Measurements from ENCODE around the gene ARHGAP8. TPM values are rescaled to one million over a fixed set of nuclear protein-coding genes. Genes with fewer than 3 reads are reported as not detected.

ARHGAP8 gene
- total RNA-seq, 1 donor from 2014 or later: 0.96 TPM

DNA sequence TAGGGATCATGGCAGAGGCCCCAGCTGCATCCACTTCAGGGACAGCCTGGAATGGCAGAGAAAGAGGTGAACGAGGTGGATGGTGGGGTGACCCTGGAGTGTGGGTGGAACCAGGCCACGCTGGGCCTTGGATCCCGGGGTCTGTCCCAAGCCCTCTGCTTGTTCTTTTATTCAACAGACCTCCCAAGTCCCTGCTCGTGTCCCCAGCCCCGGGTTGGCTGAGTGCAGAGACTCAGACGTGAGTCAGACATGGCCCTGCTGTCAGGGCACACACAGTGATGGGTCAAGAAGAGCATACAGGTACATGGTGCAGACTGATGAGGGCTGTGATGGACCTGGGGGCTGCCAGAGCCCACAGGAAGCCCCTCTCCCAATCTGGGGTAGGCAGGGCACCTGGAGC, 6.6 kb downstream of the ARHGAP8 start:
- Mint-ChIP-seq H3K36me3 (ENCODE audit: low read depth) (no peaks in the 10 kb centered on the region), H3K4me3 (no peak overlapping the region), H3K27ac (ENCODE audit: unreplicated experiment) (no peak overlapping the region), H3K27me3 (ENCODE audit: low read depth) (peaks cover 36% of the 10 kb centered on the region), H3K4me1 (no peaks in the 10 kb centered on the region), H3K9me3 (no peaks in the 10 kb centered on the region)
- no peak for DNase-seq (ENCODE audit: low read depth, low spot score)
- TF ChIP-seq, protein P1, sequence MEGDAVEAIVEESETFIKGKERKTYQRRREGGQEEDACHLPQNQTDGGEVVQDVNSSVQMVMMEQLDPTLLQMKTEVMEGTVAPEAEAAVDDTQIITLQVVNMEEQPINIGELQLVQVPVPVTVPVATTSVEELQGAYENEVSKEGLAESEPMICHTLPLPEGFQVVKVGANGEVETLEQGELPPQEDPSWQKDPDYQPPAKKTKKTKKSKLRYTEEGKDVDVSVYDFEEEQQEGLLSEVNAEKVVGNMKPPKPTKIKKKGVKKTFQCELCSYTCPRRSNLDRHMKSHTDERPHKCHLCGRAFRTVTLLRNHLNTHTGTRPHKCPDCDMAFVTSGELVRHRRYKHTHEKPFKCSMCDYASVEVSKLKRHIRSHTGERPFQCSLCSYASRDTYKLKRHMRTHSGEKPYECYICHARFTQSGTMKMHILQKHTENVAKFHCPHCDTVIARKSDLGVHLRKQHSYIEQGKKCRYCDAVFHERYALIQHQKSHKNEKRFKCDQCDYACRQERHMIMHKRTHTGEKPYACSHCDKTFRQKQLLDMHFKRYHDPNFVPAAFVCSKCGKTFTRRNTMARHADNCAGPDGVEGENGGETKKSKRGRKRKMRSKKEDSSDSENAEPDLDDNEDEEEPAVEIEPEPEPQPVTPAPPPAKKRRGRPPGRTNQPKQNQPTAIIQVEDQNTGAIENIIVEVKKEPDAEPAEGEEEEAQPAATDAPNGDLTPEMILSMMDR (conservative IDR thresholded peaks at IDR 0.05): no peak

DNA sequence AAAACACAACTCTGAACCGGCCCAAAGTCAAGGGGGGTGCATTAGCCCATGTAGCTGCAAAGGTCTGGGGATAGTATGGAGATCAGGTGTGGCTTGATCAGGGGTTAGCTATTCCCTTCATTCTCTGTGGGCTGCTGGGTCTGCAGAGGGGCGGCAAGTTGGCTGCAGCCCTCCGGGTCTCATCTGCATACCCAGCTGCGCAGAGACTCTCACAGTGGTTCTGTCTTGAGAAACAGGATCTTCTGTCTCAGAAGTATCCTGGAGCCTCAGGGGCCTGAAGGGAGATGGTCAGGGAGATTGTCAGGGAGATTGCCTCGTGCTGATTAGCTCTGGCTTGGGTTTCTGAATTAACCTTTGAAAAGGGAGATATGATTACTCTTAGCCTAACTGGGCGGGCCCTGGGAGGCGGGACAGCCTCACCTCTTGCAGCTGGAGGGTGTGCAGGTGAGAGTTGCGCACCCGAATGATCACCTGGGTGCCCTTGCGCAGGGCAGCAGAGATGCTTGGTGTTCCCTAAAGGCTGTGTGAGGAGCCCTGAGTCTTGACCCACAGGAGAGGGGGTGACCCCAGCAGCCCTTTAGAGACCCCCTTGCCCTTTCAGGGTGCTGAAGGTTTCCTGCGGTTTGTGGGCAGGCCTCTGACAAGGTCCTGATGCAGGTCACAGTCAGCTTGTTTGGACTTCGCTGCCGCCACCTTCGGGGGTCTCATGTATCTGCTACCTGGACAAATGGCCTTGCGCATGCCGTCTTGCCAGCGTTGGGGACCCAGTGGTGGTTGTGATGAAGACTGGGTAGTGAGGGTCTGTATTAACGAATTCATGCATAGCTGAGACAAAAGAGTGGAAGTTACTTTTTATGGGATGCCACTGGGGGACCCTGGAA, 7.3 kb downstream of the ARHGAP8 start:
- no peaks in the 10 kb centered on the region for H3K36me3 Mint-ChIP-seq (ENCODE audit: low read depth)
- H3K4me1 Mint-ChIP-seq: no peaks in the 10 kb centered on the region
- peaks cover 29% of the 10 kb centered on the region for H3K27me3 Mint-ChIP-seq (ENCODE audit: low read depth)
- TF ChIP-seq, protein P1 (conservative IDR thresholded peaks at IDR 0.05): no peak
- H3K4me3 Mint-ChIP-seq: no peak overlapping the region
- H3K27ac Mint-ChIP-seq (ENCODE audit: unreplicated experiment): no peak overlapping the region
- H3K9me3 Mint-ChIP-seq: no peaks in the 10 kb centered on the region
- no peak for DNase-seq (ENCODE audit: low read depth, low spot score)

DNA sequence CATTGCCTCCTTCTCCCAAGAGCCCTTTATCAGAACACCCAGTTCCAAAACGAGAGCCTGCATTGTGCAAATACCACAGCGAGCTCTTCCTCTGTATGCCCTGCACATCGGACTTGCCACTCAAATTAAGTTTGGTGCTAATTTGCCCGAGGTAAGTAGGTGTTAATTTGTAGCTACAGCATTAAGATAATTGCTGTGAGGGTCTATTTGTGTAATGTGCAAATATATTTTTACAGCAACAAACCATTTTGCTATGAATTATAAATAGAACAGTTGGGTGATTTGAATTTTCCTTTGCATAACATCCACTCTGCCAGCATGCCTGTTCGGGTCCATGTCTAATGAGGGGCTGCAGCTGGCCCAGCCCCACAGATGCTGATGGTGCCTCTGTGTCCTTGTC, 8.1 kb downstream of the ARHGAP8 start:
- peaks cover 21% of the 10 kb centered on the region for H3K27me3 Mint-ChIP-seq (ENCODE audit: low read depth)
- H3K4me1 Mint-ChIP-seq: no peaks in the 10 kb centered on the region
- TF ChIP-seq, protein P1 (conservative IDR thresholded peaks at IDR 0.05): no peak
- no peak for DNase-seq (ENCODE audit: low read depth, low spot score)
- no peaks in the 10 kb centered on the region for H3K9me3 Mint-ChIP-seq
- no peaks in the 10 kb centered on the region for H3K36me3 Mint-ChIP-seq (ENCODE audit: low read depth)
- H3K4me3 Mint-ChIP-seq: no peak overlapping the region
- H3K27ac Mint-ChIP-seq (ENCODE audit: unreplicated experiment): no peak overlapping the region

DNA sequence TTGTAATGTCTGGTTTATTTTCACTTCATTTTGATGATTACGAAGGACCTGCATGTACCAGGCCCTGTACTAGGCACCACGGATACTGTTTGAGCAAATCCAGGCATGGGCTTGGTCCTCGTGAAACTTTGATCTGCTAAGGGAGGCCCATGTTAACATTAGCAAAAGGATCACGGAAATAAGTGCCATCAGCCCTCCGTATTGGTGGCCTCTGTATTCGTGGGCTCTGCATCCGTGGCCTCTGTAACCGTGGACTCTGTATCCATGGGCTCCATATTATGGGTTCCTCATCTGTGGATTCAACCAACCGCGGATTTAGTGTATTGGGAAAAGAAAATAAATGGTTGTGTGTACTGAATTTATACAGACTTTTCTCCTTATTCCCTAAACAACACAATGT, 8.7 kb downstream of the ARHGAP8 start:
- Mint-ChIP-seq H3K27me3 (ENCODE audit: low read depth) (peaks cover 16% of the 10 kb centered on the region), H3K4me1 (no peaks in the 10 kb centered on the region), H3K4me3 (no peak overlapping the region), H3K27ac (ENCODE audit: unreplicated experiment) (no peak overlapping the region), H3K9me3 (no peaks in the 10 kb centered on the region), H3K36me3 (ENCODE audit: low read depth) (no peaks in the 10 kb centered on the region)
- no peak for DNase-seq (ENCODE audit: low read depth, low spot score)
- TF ChIP-seq, protein P1 (conservative IDR thresholded peaks at IDR 0.05): no peak

DNA sequence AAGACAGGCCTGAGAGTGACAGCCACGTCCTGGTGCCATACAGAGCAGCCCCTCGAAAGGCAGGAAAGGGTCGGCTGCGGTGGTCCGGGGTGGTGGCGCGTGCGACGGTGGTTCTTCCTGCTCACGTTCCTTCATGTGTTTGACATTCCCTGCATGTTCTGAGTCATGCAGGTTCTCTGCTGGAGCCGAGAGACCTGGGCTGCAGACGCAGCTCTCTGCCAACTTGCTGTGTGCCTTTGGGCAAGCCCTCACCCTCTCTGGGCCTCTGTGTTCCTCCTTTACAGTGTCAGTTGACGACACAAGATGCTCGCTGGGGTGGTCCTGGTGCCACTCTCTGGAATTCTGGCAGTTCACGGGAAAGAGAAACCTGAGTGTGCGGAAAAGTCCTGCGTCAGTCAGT, 12.0 kb downstream of the ARHGAP8 start:
- TF ChIP-seq, protein P1 (conservative IDR thresholded peaks at IDR 0.05): no peak
- DNase-seq (ENCODE audit: low read depth, low spot score): no peak
- H3K27me3 Mint-ChIP-seq (ENCODE audit: low read depth): peaks cover 3% of the 10 kb centered on the region
- H3K4me3 Mint-ChIP-seq: no peak overlapping the region
- H3K4me1 Mint-ChIP-seq: no peaks in the 10 kb centered on the region
- no peaks in the 10 kb centered on the region for H3K36me3 Mint-ChIP-seq (ENCODE audit: low read depth)
- H3K9me3 Mint-ChIP-seq: no peaks in the 10 kb centered on the region
- H3K27ac Mint-ChIP-seq (ENCODE audit: unreplicated experiment): no peak overlapping the region

Measured in neural crest cell (in vitro differentiated cells).